Measurements from ENCODE around the gene HOXB6. TPM values are rescaled to one million over a fixed set of nuclear protein-coding genes. Genes with fewer than 3 reads are reported as not detected.

The HOXB6 gene
- polyA plus RNA-seq, 2 of the 4 experiments (the other 2 are of a cell fraction) = 10.2 to 14.7 TPM

DNA sequence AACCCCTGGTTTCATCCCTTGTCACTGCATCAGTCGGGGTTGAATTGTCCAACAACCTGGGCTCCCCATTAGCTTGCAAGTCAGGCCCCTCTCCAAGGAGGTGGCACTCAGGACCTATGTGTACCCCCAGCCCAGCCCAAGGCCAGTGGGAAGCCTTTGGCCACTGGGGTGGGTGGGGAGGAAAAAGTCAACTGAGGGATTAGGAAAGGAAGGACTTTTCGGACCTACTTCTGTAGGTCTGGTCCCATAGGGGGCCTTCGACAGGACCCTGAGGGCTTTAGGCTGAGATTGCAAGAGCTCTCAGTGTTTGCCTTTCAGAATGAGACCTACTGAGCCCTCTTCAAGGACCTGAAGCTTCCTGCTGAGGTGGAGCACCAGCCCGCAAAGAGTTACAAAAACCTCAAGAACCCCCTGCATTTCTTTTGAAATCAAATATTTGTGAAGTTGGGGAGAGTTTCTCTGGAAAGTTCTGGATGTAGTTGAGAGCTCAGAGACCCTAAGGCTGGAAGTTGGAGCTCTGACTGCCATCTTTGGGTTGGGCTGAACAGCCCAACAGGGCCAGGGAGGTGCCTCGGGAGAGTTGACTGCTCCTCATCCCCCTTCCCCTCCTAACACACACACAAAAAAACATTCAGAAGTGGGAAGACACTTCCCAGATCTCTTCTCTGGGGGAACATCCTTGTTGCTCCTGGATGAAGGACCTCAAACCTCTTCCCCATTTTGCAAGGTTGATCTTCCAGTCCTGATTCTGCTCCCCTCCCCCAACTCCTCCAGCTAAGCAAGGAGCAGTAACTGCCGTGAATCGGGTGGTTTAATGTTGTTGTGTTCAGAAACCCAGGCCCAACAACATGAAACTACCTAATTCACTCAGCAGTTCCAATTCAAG lies 27.1 kb upstream of the HOXB6 start:
- Histone ChIP-seq H3K9me3 (no peaks in the 10 kb centered on the region), H3K27ac (no peak overlapping the region), H3K4me3 (no peak overlapping the region), H3K4me2 (no peak overlapping the region), H3K4me1 (peaks cover 23% of the 10 kb centered on the region)
- ATAC-seq (no peak), DNase-seq (ENCODE audit: low read depth in 1 of 2, low spot score in 1 of 2) (no peak), FAIRE-seq (no peak)
- WGBS (ENCODE audit: missing lambda C conversion rate) = 91% methylated on average over 7 of the region's 7 CpGs
- TF ChIP-seq, protein P1, sequence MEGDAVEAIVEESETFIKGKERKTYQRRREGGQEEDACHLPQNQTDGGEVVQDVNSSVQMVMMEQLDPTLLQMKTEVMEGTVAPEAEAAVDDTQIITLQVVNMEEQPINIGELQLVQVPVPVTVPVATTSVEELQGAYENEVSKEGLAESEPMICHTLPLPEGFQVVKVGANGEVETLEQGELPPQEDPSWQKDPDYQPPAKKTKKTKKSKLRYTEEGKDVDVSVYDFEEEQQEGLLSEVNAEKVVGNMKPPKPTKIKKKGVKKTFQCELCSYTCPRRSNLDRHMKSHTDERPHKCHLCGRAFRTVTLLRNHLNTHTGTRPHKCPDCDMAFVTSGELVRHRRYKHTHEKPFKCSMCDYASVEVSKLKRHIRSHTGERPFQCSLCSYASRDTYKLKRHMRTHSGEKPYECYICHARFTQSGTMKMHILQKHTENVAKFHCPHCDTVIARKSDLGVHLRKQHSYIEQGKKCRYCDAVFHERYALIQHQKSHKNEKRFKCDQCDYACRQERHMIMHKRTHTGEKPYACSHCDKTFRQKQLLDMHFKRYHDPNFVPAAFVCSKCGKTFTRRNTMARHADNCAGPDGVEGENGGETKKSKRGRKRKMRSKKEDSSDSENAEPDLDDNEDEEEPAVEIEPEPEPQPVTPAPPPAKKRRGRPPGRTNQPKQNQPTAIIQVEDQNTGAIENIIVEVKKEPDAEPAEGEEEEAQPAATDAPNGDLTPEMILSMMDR (IDR thresholded peaks at IDR 0.05) = no peak
- TF ChIP-seq, protein P2, sequence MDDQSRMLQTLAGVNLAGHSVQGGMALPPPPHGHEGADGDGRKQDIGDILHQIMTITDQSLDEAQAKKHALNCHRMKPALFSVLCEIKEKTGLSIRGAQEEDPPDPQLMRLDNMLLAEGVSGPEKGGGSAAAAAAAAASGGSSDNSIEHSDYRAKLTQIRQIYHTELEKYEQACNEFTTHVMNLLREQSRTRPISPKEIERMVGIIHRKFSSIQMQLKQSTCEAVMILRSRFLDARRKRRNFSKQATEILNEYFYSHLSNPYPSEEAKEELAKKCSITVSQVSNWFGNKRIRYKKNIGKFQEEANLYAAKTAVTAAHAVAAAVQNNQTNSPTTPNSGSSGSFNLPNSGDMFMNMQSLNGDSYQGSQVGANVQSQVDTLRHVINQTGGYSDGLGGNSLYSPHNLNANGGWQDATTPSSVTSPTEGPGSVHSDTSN (IDR thresholded peaks at IDR 0.05) = no peak
- TF ChIP-seq, protein P3, sequence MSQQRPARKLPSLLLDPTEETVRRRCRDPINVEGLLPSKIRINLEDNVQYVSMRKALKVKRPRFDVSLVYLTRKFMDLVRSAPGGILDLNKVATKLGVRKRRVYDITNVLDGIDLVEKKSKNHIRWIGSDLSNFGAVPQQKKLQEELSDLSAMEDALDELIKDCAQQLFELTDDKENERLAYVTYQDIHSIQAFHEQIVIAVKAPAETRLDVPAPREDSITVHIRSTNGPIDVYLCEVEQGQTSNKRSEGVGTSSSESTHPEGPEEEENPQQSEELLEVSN (IDR thresholded peaks at IDR 0.05; ENCODE audit: borderline replicate concordance, low read depth) = no peak
- ChIA-PET POLR2A (no interaction called here), CTCF (interaction anchor here (1.0 to 2.3 kb wide), 11 partner anchors 9 to 247 kb away, joined by 3 to 19 read pairs (median 4); no protein-coding TSS in a partner anchor)

DNA sequence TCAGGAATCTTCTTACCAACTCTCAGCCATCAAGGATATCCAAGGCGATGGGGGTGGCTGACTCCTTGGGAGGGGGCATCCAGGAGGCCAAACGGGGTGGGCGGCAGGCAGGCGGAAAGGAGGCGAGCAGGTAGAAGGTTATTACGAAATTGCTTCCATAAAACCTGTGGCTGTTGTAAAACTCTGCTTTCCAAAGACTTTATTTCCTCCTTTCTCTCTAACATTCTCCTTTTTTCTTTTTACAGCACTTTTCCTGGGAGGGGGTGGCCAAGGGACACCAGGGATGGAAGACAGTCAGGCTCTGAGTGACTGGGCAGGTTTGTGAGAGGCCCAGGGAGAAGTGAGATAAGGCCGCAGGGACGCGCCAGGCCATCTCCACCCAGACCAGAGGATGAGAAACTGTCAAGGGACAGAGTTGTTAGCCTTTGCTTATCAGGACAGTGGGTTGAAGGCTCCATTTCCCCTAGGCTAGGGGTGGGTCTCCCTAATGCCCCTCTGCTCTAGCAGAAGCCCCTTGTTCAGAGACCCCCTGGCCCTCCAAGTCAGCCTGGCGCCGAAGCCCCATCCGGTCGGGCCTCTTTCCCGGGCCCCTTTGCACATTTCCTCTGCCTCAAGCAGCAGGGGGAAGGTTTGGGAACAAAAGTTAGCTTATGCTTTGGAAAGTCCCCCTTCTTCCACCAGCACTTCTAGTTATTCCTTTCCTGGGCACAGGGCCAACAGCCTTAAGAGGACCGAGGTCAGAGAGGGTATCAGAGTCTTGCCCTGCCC lies 26.3 kb upstream of the HOXB6 start:
- Histone ChIP-seq H3K27ac (no peak overlapping the region), H3K4me1 (peaks cover 19% of the 10 kb centered on the region), H3K4me2 (no peak overlapping the region), H3K9me3 (no peaks in the 10 kb centered on the region), H3K4me3 (no peak overlapping the region)
- TF ChIP-seq MAFK (IDR thresholded peaks at IDR 0.05; ENCODE audit: partially characterized antibody) (no peak), CEBPB (IDR thresholded peaks at IDR 0.05) (peak in 1 of 2 experiments; percentile 17; a peak in 1 of 4 replicates)
- no peak for DNase-seq (ENCODE audit: low read depth in 1 of 2, low spot score in 1 of 2)
- WGBS (ENCODE audit: missing lambda C conversion rate) = 81% methylated on average over 15 of the region's 15 CpGs
- POLR2A ChIA-PET = no interaction called here
- CTCF ChIA-PET = interaction anchor here (1.0 to 2.3 kb wide), 8 partner anchors 8 to 248 kb away, joined by 3 to 19 read pairs (median 5); no protein-coding TSS in a partner anchor
- no peak for ATAC-seq
- no peak for FAIRE-seq

DNA sequence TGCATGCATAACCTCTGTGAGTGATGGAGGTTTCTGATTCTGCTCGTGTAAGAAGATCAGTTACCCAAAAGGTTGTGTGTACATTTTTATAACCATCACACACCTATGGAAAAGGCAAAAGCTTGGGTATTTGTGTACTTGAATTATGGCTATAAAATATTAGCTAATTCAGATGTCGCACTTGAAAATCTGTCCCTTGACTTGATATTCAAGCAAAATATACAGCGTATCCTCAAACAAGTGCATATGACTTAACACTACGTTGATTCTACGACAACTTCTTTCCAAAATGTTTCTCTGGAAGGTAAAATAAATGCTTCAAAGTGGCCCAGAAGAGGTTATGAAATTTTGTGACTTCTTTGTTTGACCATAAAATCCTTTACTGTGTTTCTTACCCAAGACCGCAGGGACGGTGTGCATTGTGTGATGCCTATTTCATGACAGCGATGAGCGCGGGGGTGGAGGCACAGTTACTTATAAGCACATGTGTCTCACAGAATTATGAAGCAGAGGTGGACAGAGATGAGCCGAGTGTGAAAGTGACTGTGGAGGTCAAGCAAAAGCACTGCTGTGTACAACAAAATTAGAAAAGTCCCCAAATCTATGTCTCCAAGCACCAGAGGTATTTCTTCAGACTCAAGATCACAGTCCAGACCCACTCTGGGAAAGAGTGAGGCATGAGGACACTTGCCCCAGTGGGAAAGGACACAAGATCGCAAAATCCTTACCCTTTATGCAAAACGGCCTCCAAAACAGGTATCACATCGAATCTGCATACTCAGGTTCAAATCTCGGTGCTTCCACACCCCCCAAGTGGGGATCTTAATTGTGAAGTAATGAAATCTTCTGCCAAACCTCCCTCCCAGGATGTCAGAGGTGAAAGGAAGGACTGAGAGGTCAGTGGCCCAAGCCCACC lies 25.5 kb upstream of the HOXB6 start:
- TF ChIP-seq HOXA7 (CRISPR knock-in tag; IDR thresholded peaks at IDR 0.05) (no peak), CHD4 (IDR thresholded peaks at IDR 0.05; ENCODE audit: borderline replicate concordance) (no peak), ZNF302 (CRISPR knock-in tag; IDR thresholded peaks at IDR 0.05) (no peak), HEYL (CRISPR knock-in tag; IDR thresholded peaks at IDR 0.05) (no peak), ESRRA (IDR thresholded peaks at IDR 0.05; ENCODE audit: borderline replicate concordance, low read length) (no peak)
- TF ChIP-seq, protein P4, sequence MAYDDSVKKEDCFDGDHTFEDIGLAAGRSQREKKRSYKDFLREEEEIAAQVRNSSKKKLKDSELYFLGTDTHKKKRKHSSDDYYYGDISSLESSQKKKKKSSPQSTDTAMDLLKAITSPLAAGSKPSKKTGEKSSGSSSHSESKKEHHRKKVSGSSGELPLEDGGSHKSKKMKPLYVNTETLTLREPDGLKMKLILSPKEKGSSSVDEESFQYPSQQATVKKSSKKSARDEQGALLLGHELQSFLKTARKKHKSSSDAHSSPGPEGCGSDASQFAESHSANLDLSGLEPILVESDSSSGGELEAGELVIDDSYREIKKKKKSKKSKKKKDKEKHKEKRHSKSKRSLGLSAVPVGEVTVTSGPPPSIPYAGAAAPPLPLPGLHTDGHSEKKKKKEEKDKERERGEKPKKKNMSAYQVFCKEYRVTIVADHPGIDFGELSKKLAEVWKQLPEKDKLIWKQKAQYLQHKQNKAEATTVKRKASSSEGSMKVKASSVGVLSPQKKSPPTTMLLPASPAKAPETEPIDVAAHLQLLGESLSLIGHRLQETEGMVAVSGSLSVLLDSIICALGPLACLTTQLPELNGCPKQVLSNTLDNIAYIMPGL (CRISPR knock-in tag; IDR thresholded peaks at IDR 0.05; ENCODE audit: borderline replicate concordance) = no peak
- TF ChIP-seq, protein P1 (IDR thresholded peaks at IDR 0.05) = no peak
- TF ChIP-seq, protein P5, sequence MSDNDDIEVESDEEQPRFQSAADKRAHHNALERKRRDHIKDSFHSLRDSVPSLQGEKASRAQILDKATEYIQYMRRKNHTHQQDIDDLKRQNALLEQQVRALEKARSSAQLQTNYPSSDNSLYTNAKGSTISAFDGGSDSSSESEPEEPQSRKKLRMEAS (IDR thresholded peaks at IDR 0.05) = no peak
- Histone ChIP-seq H3K27ac (no peak overlapping the region), H3K9me3 (no peaks in the 10 kb centered on the region), H3K4me1 (peaks cover 15% of the 10 kb centered on the region; the same call in 2 of the 3 replicates), H3K4me3 (no peak overlapping the region), H3K4me2 (no peak overlapping the region)
- ChIA-PET POLR2A (no interaction called here), CTCF (interaction anchor here (1.0 to 5.8 kb wide), 3 partner anchors 8 to 25 kb away, joined by 3 to 118 read pairs (median 14); no protein-coding TSS in a partner anchor)
- DNase-seq (ENCODE audit: low read depth in 1 of 2, low spot score in 1 of 2) (no peak), FAIRE-seq (no peak), ATAC-seq (no peak)
- WGBS (ENCODE audit: missing lambda C conversion rate) = 84% methylated on average over 15 of the region's 15 CpGs

All from A549 (cell line).